NCI-H2081 (cell line): ENCODE results near the gene IHH.
A peak's percentile ranks its signal among the peaks of the same experiment; 100 is the strongest.

ENCODE experiments used
- DNase-seq, 2 experiments: peaks; one replicate each; lab custom pipeline; 2025; lab: John Stamatoyannopoulos, UW

Gene IHH

DNA sequence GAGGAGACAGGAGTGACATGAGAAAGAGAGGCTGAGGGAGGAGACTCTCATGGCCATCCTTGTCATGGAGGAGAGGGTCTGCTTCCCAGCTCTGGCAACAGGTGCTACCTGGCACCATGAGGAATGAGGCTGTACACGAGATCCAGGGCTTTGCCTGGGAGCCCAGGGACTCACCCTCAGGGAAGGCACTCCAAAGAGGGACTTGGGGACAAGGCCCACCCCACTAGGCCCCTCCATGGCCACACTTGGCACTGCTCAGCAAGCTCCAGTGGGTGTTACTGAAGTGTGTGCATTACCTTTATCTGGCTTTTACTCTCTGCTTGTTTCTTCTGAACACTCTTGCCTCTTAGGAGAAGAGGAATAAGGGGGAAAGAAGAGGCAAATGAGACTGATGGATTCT lies 22.1 kb downstream of the IHH start:
- no peak for DNase-seq

DNA sequence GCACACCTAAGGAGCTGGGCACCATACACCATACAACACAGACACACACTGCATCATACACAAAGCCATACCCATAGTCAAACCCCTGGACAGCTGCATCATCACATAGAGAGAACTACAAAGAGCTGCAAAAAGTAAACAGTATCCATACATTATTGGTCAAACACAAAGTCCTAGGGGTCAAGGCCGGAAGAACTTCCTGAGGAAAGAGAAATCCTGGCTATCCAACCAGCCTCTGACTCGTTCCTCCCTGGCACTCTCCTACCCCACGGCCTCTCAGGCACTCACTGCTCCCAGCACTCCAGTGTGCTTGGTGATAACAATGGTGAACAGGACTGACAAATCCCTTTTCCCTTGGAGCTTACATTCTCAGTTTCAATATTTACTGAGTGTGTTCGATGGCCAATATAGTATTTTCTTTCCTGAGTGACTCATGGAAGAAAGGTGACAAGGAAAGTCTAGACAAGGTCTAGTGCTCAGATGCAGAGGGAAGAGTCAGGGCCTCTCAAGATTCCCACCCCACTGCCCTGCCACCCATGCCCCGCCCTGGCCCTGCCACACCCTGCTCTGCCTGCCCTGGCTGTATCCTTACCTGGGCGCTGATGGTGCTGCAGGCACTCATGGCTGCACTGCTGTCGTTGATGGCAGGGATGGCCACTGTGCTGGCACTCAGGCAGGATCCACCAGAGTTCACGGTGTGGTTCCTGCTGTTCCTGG lies 22.8 kb downstream of the IHH start:
- DNase-seq, result no peak

DNA sequence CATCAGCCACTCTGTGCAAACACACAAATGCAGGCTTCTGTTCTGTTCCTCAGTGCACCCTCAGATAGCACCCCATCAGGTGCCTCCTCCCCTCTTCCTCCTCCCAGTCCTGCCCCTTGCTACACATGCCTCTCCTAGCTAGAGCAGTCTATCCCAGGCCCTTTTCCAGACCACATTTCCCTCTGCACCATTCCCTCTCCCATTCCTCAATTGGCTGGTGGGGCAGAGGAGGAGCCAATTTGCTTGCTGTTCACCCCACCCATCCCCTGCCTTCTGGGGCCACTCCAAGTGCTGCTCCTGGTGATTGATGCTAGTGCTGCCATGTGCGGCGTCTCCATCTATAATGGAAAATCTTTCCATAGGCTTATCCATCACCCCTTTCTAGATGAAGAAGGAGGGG lies 24.8 kb downstream of the IHH start:
- no peak for DNase-seq

DNA sequence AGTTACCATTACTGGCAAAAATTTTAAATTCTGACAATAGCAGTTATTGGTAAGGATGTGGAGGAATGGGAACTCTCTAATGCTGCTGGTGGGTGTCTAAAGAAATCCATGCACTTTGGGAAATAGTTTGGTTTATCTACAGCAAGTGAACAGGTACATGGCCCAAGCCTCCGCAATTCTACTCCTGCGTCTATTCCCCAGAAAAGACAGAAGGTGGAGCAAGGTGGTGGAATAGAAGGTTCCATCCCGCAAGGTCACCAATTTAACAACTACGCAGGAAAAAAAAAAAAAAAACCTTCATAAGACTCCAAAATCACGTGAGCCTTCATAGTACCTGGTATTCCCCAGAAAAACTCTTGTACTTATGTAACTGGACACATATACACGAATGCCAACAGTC lies 25.9 kb downstream of the IHH start:
- DNase-seq, result no peak

DNA sequence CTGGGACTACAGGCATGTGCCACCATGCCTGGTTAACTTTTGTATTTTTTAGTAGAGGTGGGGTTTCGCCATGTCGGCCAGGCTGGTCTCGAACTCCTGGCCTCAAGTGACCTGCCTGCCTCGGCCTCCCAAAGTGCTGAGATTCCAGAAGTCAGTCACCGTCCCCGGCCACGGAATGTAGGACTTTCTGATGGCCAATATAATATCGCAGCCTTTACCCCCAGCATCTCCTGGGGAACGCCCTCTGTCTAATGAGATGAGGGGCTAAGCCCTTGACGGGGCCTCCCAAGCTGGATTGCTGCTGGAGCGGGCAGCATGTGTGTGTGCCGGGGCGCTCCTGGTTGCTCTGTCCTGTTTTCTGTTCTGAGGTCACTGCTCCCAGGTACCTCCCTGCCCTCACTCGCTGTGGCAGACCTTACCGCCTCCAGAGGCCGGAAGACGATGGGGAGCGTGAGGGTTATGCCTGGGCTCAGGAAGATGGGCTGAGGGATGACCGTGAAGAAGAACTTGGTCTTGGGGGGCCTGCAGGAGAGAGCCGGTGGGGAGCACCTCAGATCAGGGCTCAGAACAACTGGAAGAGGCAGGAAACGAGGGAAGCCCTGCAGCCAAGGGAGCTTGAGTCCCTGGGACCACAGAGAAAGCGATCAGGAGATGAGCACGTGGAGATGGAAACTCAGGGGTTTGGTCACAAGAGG lies 28.5 kb downstream of the IHH start:
- no peak for DNase-seq

DNA sequence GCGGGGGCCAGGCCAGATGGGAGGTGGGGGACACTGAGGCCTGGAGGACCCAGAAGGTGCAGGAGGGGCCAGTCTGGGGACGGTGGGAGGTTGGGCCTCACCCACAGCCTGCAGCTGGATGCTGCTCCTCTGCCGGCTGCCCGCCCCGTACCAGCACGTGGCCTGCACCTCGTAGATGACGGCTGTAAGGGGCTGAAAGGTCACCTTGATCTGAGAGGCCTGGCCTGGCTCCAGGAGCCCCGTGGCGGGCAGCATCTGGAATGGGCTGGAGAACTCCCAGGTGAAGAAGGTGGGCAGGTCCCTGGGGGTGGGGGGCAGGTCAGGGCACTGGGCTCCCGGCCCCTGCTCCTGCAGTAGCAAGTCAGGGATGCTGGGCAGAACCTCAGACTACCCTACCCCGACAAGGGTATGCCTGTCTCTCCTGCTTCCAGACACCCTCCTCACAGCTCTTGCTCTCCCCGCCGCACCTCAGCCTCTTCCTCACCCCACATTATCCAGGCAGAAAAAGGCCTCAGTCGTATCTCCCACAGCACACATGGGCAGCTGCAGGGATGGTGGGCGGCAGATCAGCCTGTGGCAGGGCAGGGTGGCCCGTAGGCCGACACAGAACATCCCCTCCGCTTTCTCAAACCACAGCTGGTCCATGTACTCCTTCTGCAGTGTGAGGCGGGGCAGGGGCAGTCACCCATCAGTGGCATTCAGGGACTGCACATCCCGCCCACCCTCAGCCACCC lies 29.5 kb downstream of the IHH start:
- no peak for DNase-seq

DNA sequence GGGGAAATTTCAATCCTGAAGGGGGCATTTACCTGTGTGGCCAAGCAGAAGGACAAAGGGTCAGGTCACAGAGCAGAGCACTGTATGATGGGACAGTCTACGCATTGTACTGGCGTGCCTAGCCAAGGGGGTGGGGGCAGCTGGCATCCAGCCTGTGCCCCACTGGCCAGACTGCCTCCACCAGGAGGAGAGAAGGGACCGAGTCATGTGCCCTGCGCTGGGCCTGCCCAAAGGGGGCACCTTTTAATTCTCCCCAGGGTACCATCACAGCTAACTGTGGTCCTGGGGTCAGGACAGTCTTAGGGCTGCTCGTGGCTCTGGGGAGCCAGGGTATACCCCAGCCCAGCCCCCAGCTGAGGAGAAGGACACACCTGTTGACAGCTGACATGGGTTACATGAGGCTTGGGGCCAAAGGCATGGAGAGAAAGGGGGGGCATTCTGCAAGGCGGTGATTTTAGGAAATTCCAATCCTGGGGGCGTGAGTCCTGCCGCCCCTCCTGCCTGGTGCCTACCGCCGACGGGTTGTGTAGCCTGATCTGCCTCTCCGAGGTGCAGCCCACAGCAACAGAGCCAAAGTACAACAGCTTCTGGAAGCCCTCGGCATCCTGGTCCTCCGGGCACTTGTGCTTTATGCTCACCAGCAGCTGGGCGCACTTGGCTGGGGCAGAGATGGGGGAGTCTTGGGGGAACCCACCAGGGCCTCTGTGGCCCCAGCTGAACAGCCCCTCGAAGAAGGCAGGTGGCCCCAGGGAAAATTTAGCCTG lies 30.4 kb downstream of the IHH start:
- no peak for DNase-seq

DNA sequence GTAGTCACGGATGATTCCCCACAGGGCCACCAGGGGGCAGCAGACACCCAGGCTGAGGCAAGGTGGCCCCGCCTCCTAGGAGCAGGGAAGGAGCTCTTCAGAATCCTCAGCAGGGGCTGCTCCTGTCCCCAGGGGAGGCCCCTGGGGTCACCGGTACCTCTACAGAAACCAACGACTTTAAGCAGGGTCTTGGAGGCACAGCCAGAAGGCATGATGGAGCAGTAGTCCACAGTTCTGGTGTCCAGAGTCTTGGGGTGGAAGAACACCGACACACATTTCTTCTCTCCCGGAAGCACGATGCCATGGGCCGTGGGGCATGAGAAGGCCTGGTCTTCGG lies 30.9 kb downstream of the IHH start:
- peak; percentile 66 to 68 for DNase-seq

DNA sequence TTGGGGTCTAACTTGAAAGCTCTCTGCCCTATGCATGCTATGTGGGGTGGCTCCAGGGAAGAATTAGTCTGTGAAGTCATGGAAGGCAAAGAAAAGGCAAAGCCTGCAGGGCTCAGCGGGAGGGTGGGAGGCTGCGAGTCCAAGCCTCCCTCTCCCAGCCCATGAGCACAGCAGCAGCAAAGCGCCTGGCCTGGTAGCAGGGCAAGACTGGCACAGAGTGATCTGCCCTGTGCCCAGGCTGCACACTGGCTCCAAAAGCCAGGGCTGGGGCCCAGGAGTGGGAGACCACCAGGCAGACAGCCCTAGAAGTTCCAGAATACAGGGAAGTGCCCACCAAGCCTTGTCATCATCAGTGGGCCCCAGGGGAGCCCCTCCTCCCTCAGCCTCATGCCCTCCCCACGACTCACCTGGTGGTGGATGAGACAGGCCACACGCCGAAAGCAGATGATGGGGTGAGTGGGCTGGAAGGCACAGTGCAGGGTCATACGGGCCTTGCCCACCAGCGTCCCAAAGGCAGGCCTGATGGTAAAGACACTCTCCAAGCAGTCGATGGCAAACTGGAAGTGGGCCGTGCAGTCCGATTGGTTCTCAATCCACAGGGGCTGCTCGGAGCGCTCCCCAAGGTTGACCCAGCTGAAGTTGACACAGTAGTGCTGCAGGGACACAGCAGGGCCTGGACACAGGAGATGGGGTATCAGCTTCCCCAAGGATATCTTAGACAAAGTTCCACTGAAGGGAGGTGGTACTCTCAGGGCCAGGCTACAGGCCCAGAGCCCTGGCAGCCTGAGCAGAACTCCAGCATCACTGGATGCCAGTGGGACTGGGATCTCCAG lies 31.5 kb downstream of the IHH start:
- DNase-seq, result no peak

DNA sequence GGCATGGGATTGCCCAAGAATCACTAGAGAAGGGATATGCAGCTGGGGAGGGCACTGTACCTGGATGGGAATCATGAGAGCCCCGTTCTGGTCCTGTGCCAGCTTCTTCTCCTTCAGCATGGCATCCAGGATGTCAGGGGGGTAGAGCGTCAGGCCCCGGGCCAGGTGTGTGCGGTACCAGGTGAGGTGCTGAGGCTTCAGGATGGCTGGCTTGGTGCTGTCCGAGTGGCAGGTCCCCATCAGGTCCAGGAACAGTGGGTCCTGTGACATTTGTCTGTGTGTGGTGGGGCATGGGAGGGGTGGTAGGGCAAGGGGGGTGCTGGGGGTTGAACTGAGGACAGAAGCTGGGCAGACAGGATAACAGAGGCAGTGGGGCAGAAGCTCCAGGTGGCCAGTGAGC lies 32.6 kb downstream of the IHH start:
- DNase-seq, result no peak

DNA sequence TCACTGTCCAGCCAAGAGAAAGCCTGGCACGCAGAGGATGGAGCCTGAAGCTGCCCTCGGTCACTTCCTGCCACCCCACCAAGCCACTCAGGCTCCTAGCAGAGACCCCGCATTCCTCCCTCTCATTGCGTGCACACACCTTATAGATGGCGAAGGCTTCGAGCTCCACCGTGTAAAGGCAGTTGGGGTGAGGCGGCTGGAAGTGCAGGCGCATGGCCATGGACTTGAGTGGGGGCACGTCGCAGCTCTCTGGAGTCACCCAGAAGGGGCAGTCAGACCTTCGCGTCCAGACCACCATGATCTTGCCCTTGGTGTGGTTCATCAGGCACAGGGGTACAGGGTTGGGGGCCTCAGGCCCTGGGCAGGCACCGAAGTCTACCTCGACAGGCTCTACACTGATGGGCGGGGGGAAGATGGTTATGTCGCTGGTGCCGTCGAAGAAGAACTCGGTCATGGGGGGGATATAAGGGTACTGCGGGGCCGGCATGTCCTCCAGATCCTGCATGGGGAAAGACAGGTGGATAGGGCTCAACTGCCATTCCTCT lies 33.1 kb downstream of the IHH start:
- no peak for DNase-seq

DNA sequence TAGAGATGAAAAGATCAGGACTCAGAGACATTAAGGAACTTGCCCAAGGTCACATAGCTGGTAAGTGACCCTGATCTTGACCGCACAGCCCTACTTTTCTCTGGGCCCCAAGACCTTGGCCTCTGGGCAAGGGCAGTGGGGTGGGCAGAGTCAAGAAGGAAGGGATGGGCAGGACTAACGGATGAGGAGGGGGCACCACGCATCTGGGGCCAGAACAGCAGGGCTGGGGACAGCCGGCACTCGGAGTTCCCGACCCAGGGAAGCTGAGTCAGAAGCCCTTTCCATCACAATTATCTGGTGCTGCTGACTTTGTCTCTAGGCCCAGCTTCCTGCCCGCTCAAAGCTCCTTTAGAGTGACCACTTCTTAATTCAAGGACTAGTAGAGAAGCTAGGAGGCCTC lies 33.8 kb downstream of the IHH start:
- DNase-seq, result no peak

DNA sequence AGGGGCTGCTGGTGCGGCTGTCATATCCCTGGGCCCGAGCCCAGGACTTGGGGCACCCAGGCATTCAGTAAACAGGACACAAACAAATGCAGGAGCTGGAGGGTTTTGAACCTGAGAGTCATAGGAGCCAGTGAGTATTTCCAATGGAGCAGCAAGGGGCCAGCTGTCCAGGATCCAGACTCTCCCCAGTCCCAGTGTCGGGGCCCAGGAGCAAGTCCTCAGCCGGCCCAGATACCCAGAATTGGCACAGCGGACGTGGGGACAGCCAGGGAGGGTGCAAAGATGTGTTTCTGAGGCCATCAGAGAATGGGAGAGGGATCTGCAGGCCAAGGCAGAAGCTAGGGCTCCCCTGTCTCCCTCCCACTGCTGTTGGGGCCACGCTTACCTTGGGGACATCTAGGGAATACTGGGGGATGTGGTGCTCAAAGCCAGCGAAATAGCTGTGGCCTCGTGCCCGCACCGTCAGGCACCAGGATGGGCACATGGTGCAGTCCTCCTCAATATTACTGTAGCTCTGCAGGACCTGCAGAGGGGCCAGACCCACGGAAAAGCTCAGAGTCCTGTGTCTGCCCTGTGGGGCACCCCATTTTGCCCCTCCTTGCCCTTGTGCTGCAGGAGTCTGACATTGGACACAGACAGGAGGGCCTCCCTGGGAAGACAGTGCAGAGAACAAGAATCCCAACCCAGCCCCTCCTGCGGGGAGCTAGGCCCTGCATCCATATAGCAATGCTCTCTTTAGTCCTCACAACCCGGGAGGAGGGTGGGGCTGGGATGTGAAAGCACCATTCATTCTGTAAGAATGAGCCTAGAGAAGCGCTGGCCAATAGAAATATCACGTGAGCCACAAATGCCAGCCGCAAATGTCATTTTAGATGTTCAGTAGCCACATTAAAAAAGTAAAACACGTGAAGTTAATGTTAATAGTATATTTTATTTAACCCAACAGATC lies 34.8 kb downstream of the IHH start:
- no peak for DNase-seq

DNA sequence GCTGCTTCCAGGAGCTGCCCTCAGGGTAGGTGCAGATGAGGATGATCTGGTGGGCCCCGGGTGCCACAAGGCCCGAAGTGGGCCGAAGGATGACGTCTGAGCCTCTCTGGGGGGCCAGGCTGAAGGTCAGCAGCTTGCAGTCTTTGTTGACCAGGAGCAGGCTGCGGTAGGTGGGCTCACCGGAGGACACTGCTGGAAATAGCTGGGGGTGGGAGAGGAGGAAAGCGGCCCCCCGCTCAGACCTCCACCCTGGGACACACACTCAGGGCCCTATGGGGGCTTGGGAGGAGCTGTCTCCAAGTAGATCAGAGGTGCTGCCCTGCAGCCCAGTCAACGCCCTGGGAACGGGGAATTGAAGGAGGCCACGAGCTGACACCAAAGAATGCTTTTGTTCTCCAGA lies 36.7 kb downstream of the IHH start:
- no peak for DNase-seq

DNA sequence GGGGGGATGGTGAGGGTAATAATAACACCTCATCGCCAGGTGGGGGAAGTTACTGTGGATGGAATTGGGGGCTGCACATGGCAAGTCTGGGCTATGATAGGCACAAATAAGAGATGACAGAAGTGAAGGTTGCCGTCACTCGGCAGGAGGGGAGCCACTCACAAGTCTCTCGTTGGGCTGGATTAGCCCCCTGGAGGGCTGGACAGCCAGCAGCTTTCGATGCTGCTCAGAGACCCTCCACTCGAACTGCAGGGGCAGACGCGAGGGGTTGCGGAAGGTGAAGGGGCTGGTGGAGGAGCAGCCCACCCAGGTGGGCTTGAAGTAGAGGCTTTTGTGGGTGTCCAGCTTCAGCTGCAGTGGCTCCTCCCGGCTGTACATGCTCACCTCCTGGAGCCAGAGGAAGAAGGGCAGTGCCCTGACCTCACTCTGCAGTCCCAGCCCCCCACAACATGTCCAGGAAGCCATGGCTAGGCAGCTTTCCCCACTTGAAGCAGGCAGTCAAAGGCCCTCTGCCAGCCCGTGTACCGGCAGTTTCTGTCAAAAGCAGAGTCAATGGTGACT lies 37.6 kb downstream of the IHH start:
- DNase-seq, result no peak

DNA sequence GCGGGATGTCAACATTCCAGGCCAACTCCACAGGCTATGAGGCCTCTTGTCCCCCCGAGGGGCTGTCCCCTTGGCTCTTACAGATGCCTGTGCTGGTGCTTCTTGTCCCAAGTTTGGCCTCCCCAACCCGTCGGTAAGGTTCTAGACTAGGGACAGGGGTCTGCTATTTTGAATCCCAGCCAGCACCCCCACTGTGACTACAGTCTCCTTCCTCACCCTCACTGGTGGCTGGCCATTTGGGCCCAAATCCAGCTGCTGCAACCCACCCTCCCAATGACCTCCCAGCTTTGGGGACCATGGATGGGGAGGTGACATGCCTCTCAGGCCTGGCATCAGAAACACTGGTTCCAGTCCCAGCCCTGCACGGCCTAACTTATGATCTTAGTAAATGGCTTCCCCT lies 38.1 kb downstream of the IHH start:
- DNase-seq, result no peak

DNA sequence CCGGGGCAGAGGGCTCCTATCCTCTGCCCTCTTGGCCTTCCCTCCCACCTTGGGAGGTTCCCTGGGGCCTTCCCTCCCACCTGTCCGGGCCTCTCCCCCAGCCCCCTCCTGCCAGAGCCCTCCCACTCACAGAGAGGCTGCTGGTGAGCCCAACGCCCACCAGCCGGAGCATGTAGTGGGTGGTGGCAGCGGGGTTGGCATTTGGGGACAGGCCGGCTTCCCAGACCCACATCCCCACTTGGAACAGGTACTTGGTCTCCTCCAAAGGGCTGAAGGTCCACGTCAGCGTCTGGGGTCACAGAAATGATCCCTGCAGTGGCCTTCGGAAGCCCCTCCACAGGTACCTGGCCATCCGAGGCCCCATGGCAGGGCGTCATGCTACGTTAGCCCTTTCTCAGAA lies 38.7 kb downstream of the IHH start:
- no peak for DNase-seq

DNA sequence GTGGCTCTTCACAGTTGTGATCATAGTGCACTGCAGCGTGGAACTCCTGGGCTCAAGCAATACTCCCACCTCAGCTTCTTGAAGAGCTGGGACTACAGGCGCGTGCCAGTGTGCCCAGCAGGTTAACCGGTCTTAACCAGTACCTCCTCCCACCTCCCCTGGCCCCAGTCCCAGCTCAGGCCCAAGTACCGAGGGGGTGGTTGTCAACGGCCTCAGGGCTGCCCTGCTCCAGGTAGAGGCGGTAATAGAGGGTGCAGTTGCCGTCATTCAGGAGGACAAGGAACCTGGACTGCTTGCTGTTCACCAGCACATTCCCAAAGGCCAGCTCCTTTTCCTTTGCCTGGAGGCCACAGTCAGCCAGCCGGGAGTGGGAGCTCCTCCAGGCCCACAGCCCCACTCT lies 39.1 kb downstream of the IHH start:
- DNase-seq, result no peak

DNA sequence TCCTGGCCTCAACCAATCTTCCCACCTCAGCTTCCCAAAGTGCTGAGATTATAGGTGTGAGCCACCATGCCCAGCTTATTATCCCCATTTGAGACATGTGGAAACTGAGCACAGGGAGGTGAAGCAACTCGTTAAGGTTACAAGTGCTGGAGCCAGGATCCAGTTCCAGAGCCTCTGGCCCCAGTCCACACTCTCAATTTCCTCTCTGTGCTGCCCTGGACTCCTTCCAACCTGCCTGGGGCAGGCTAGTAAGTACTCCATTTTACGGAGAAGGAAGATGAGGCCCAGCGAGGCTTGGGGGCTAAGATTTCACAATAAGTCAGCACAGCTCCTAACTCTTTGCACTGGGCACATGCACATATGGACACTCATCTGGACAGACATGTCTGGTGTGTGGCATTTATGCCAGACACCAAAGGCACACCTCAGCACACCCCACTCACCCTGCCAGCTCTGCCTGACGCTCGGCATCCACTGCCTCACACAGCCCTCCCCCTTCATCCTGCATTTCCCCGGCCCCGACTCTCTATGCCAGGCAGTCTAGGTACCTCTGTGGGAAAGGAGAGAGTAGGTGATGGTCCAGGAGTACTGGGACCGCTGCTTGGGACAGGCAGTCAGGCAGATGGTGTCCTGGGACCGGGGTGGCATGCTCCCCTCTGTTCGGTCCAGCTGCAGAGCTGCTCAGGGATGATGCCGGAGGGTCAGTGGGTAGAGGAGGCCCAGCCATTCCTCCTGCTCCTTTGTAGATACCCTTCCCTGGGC lies 39.9 kb downstream of the IHH start:
- no peak for DNase-seq
